ENCODE measurements around the gene SELENOP. TPM values are rescaled to one million over a fixed set of nuclear protein-coding genes. Genes with fewer than 3 reads are reported as not detected.

Gene SELENOP
- total RNA-seq, 1 experiment from 2014 or later: 11.4 TPM

GRCh38 chr5:42858687-42859086, 47.0 kb upstream of the SELENOP start:
- H3K79me2 ChIP-seq (ENCODE audit: insufficient read depth, low read length): no peaks in the 10 kb centered on the region
- POLR2A ChIA-PET: no interaction called here
- no peaks in the 10 kb centered on the region for H4K20me1 ChIP-seq (ENCODE audit: insufficient read depth)
- no peak for TF ChIP-seq ZNF274 (IDR thresholded peaks at IDR 0.05; ENCODE audit: low read depth, low read length)
- TF ChIP-seq SIN3A (IDR thresholded peaks at IDR 0.05; ENCODE audit: low read depth): no peak
- TF ChIP-seq, protein P1, sequence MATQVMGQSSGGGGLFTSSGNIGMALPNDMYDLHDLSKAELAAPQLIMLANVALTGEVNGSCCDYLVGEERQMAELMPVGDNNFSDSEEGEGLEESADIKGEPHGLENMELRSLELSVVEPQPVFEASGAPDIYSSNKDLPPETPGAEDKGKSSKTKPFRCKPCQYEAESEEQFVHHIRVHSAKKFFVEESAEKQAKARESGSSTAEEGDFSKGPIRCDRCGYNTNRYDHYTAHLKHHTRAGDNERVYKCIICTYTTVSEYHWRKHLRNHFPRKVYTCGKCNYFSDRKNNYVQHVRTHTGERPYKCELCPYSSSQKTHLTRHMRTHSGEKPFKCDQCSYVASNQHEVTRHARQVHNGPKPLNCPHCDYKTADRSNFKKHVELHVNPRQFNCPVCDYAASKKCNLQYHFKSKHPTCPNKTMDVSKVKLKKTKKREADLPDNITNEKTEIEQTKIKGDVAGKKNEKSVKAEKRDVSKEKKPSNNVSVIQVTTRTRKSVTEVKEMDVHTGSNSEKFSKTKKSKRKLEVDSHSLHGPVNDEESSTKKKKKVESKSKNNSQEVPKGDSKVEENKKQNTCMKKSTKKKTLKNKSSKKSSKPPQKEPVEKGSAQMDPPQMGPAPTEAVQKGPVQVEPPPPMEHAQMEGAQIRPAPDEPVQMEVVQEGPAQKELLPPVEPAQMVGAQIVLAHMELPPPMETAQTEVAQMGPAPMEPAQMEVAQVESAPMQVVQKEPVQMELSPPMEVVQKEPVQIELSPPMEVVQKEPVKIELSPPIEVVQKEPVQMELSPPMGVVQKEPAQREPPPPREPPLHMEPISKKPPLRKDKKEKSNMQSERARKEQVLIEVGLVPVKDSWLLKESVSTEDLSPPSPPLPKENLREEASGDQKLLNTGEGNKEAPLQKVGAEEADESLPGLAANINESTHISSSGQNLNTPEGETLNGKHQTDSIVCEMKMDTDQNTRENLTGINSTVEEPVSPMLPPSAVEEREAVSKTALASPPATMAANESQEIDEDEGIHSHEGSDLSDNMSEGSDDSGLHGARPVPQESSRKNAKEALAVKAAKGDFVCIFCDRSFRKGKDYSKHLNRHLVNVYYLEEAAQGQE (IDR thresholded peaks at IDR 0.05; ENCODE audit: low read depth): no peak
- TF ChIP-seq POLR2A (IDR thresholded peaks at IDR 0.05; ENCODE audit: borderline replicate concordance, extremely low read depth, insufficient read depth, insufficient read length): no peak
- TF ChIP-seq EZH2 (IDR thresholded peaks at IDR 0.05): no peak
- TF ChIP-seq, protein P2, sequence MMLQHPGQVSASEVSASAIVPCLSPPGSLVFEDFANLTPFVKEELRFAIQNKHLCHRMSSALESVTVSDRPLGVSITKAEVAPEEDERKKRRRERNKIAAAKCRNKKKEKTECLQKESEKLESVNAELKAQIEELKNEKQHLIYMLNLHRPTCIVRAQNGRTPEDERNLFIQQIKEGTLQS (IDR thresholded peaks at IDR 0.05): no peak
- TF ChIP-seq FOSL1 (IDR thresholded peaks at IDR 0.05; ENCODE audit: low read depth): no peak
- TF ChIP-seq RAD21 (IDR thresholded peaks at IDR 0.05; ENCODE audit: low read depth): no peak
- TF ChIP-seq SP1 (IDR thresholded peaks at IDR 0.05; ENCODE audit: low read depth): no peak
- no peaks in the 10 kb centered on the region for H3K27me3 ChIP-seq (ENCODE audit: insufficient read depth, low read length)
- RAD21 ChIA-PET (ENCODE audit: low non-redundant PET in 1 of 2, low total read pairs in 2 of 2, uncharacterized antibody in 2 of 2, unreplicated experiment in 2 of 2): no interaction called here
- H3K27ac ChIP-seq (ENCODE audit: low read depth, low read length): no peak overlapping the region
- no peaks in the 10 kb centered on the region for H3K9me3 ChIP-seq (ENCODE audit: control insufficient read depth in 1 of 2, insufficient read depth in 1 of 2, low read depth in 1 of 2, low read length in 2 of 2)
- H3K36me3 ChIP-seq (ENCODE audit: control insufficient read depth in 1 of 2, insufficient read depth in 2 of 2, low read length in 2 of 2): no peaks in the 10 kb centered on the region
- H3K4me1 ChIP-seq (ENCODE audit: control insufficient read depth in 1 of 2, insufficient read depth in 2 of 2, low read length in 2 of 2): no peaks in the 10 kb centered on the region
- CTCF ChIA-PET: no interaction called here
- no peak for ATAC-seq
- no peaks in the 10 kb centered on the region for H3K9me2 ChIP-seq (ENCODE audit: insufficient read depth)
- DNase-seq (ENCODE audit: low read depth, low spot score): no peak
- intact Hi-C loops (cut with micrococcal nuclease): no loop called here
- H2AFZ ChIP-seq (ENCODE audit: low read depth, low read length, poor library complexity, severe bottlenecking): no peak overlapping the region
- H3K4me3 ChIP-seq (replicated peaks in 1 of 2; ENCODE audit: low read depth in 1 of 2, low read length in 2 of 2): no peak overlapping the region
- no peak overlapping the region for H3K4me2 ChIP-seq (ENCODE audit: low read length)
- BruUV-seq (replicated peaks): no TSS peak
- H3K9ac ChIP-seq (ENCODE audit: low read length): no peak overlapping the region

Data from HCT116 (cell line).